DOHH2 (cell line): ENCODE results near the gene SCAMP4.

Experiments
- H3F3A ChIP-seq: fragments of 200-600 bp; sonication (generic), shearing (Covaris generic); 2 replicates; pipeline ENCODE4 v1.6.0; 2016; ENCODE audit warnings: antibody characterized with exemption, mild to moderate bottlenecking; ENCODE audit not compliant: control insufficient read depth, insufficient read depth
- H3K27ac ChIP-seq: fragments of 200-600 bp; sonication (generic); 2 replicates; pipeline ENCODE4 v1.5.1; 2014; ENCODE audit warnings: low read depth, mild to moderate bottlenecking, low read length, moderate library complexity
- H3K27me3 ChIP-seq: fragments of 200-600 bp; sonication (generic); 2 replicates; pipeline ENCODE4 v1.6.1; 2014; ENCODE audit warnings: mild to moderate bottlenecking, low read length, mixed read lengths; ENCODE audit not compliant: control insufficient read depth
- H3K36me3 ChIP-seq: fragments of 200-600 bp; sonication (generic); 2 replicates; pipeline ENCODE4 v1.6.1; 2014; ENCODE audit warnings: mild to moderate bottlenecking, low read length, moderate library complexity, mixed read lengths; ENCODE audit not compliant: control insufficient read depth
- H3K4me1 ChIP-seq: fragments of 200-600 bp; sonication (generic); 2 replicates; pipeline ENCODE4 v1.6.1; 2014; ENCODE audit warnings: mild to moderate bottlenecking, low read length, mixed read lengths; ENCODE audit not compliant: control insufficient read depth
- H3K4me2 ChIP-seq: fragments of 200-600 bp; sonication (generic); 2 replicates; pipeline ENCODE4 v1.6.0; 2014; ENCODE audit warnings: mild to moderate bottlenecking, low read length, moderate library complexity
- H3K4me3 ChIP-seq: fragments of 200-600 bp; sonication (generic); 2 replicates; pipeline ENCODE4 v1.5.1; 2014; ENCODE audit warnings: mild to moderate bottlenecking, low read length, mixed read lengths
- H3K79me2 ChIP-seq: fragments of 200-600 bp; sonication (generic); 2 replicates; pipeline ENCODE4 v1.6.1; 2014; ENCODE audit warnings: mild to moderate bottlenecking, low read length, mixed read lengths; ENCODE audit not compliant: control insufficient read depth
- H3K9me2 ChIP-seq: fragments of 200-600 bp; sonication (generic); replicated peaks from 2 replicates; pipeline ENCODE4 v1.6.1; 2014; ENCODE audit warnings: mild to moderate bottlenecking, low read length, mixed read lengths; ENCODE audit not compliant: control insufficient read depth
- H3K9me3 ChIP-seq: fragments of 200-600 bp; sonication (generic); 2 replicates; pipeline ENCODE4 v1.6.1; 2014; ENCODE audit warnings: antibody characterized with exemption, low read length, mixed read lengths; ENCODE audit not compliant: control insufficient read depth, insufficient read depth
- H4K20me1 ChIP-seq: fragments of 200-600 bp; sonication (generic); 2 replicates; pipeline ENCODE4 v1.6.0; 2014; ENCODE audit warnings: low read depth, mild to moderate bottlenecking, antibody characterized with exemption, low read length, moderate library complexity; ENCODE audit not compliant: control insufficient read depth, insufficient read depth
- CTCF ChIP-seq: fragments of 200-600 bp; sonication (generic); IDR thresholded peaks from one replicate; pipeline ENCODE4 v1.5.1; 2014; ENCODE audit warnings: antibody characterized with exemption, mild to moderate bottlenecking, low read depth, low read length; ENCODE audit not compliant: poor library complexity, severe bottlenecking
- EZH2phosphoT487 ChIP-seq: fragments of 200-600 bp; sonication (generic); IDR thresholded peaks from 2 replicates; pipeline ENCODE4 v1.6.1; 2017; ENCODE audit warnings: borderline replicate concordance, mild to moderate bottlenecking, antibody characterized with exemption, low read length, moderate library complexity, mixed read lengths

SCAMP4 gene

GRCh38 chr19:1962674-1963073 is 57.5 kb downstream of the SCAMP4 start:
- peaks cover 14% of the 10 kb centered on the region; the same call in 1 of the 2 replicates for H4K20me1 ChIP-seq
- peaks cover 4% of the 10 kb centered on the region; the same call in 1 of the 2 replicates for H3K36me3 ChIP-seq
- H3K4me1 ChIP-seq: no peaks in the 10 kb centered on the region
- no peaks in the 10 kb centered on the region for H3K27me3 ChIP-seq
- H3K4me3 ChIP-seq: no peak overlapping the region
- H3K4me2 ChIP-seq: no peak overlapping the region
- H3F3A ChIP-seq: no peaks in the 10 kb centered on the region
- TF ChIP-seq EZH2phosphoT487 (no peak), CTCF (no peak)
- H3K27ac ChIP-seq: no peak overlapping the region
- H3K79me2 ChIP-seq: peaks cover 62% of the 10 kb centered on the region
- no peaks in the 10 kb centered on the region for H3K9me3 ChIP-seq
- H3K9me2 ChIP-seq: no peaks in the 10 kb centered on the region

GRCh38 chr19:1967087-1967608 is 61.9 kb downstream of the SCAMP4 start:
- H3K4me3 ChIP-seq: no peak overlapping the region
- peaks cover 5% of the 10 kb centered on the region; the same call in 1 of the 2 replicates for H4K20me1 ChIP-seq
- no peaks in the 10 kb centered on the region for H3K9me2 ChIP-seq
- H3K27me3 ChIP-seq: no peaks in the 10 kb centered on the region
- H3K79me2 ChIP-seq: peaks cover 58% of the 10 kb centered on the region
- no peaks in the 10 kb centered on the region for H3K9me3 ChIP-seq
- no peaks in the 10 kb centered on the region for H3F3A ChIP-seq
- TF ChIP-seq EZH2phosphoT487: no peak
- TF ChIP-seq CTCF: no peak
- H3K4me2 ChIP-seq: no peak overlapping the region
- H3K36me3 ChIP-seq: peaks cover 18% of the 10 kb centered on the region
- no peaks in the 10 kb centered on the region for H3K4me1 ChIP-seq
- no peak overlapping the region for H3K27ac ChIP-seq

GRCh38 chr19:1968279-1969175 is 63.3 kb downstream of the SCAMP4 start:
- Histone ChIP-seq H3K36me3 (peaks cover 14% of the 10 kb centered on the region), H3K9me3 (no peaks in the 10 kb centered on the region), H3K27ac (no peak overlapping the region), H4K20me1 (no peaks in the 10 kb centered on the region), H3K4me1 (no peaks in the 10 kb centered on the region), H3K27me3 (no peaks in the 10 kb centered on the region), H3K9me2 (no peaks in the 10 kb centered on the region), H3K4me2 (no peak overlapping the region), H3F3A (no peaks in the 10 kb centered on the region), H3K4me3 (no peak overlapping the region), H3K79me2 (peaks cover 60% of the 10 kb centered on the region)
- TF ChIP-seq EZH2phosphoT487 (no peak), CTCF (no peak)
